ENCODE results near the gene KMT5B.

GRCh38 chr11:68259122-68259959, 46.2 kb upstream of the KMT5B start:
- TF ChIP-seq CTCF (conservative IDR thresholded peaks at IDR 0.05; ENCODE audit: low read length) (no peak), EZH2phosphoT487 (IDR thresholded peaks at IDR 0.05; ENCODE audit: borderline replicate concordance) (no peak)
